Thymus (tissue), 14 donors: ENCODE measurements around the gene LRRC2. TPM values are rescaled to one million over a fixed set of nuclear protein-coding genes. Genes with fewer than 3 reads are reported as not detected.

ENCODE experiments used
- DNase-seq, 9 donors: peaks; one replicate each; pipeline ENCODE4 v3.0.0-alpha.2; 2013; ENCODE audit warnings: low spot score in 9 of 9, low read depth in 6 of 9, missing footprints in 1 of 9
- H3K27ac ChIP-seq, 2 donors: one replicate each; pipeline ENCODE4 v1.5.1; 2013; ENCODE audit warnings: control low read depth in 1 of 2, low read depth in 1 of 2, low read length in 1 of 2, mild to moderate bottlenecking in 1 of 2, moderate library complexity in 1 of 2
- H3K27me3 ChIP-seq, 2 donors: one replicate each; pipeline ENCODE4 v1.5.1; 2013; ENCODE audit warnings: low read length in 1 of 2; ENCODE audit not compliant: control insufficient read depth in 2 of 2, insufficient read depth in 1 of 2
- H3K36me3 ChIP-seq, 2 donors: one replicate each; pipeline ENCODE4 v1.5.1; 2013; ENCODE audit warnings: low read length in 1 of 2, mild to moderate bottlenecking in 1 of 2, moderate library complexity in 1 of 2; ENCODE audit not compliant: control insufficient read depth in 2 of 2, insufficient read depth in 2 of 2
- H3K4me1 ChIP-seq, 2 donors: one replicate each; pipeline ENCODE4 v1.5.1; 2013; ENCODE audit warnings: low read length in 2 of 2; ENCODE audit not compliant: control insufficient read depth in 2 of 2, insufficient read depth in 2 of 2
- H3K4me3 ChIP-seq, 2 donors: one replicate each; pipeline ENCODE4 v1.5.1; 2013; ENCODE audit warnings: low read length in 2 of 2, control low read depth in 1 of 2, mild to moderate bottlenecking in 1 of 2
- H3K9me3 ChIP-seq, 2 donors: one replicate each; pipeline ENCODE4 v1.5.1; 2013; ENCODE audit warnings: low read length in 1 of 2, mild to moderate bottlenecking in 1 of 2; ENCODE audit not compliant: control insufficient read depth in 2 of 2, insufficient read depth in 1 of 2
- WGBS: extraction: QIAGEN DNeasy Blood & Tissue Kit; methylation state at CpG from one replicate; pipeline ENCODE4 v1.1.7; 2013; 5-methylcytosine and 5-hydroxymethylcytosine counted together
- long read RNA-seq, 10 donors: transcript quantifications; one replicate each; lab custom pipeline, GENCODE V29; 2026
- polyA plus RNA-seq: library from polyadenylated mRNA; stranded (reverse); fragments of 200-250 nt; gene quantifications from one replicate; pipeline ENCODE4 v1.2.3, GENCODE V29; 2013
- total RNA-seq: library from RNA; stranded (reverse); fragments of 120-200 nt; gene quantifications from one replicate; pipeline ENCODE4 v1.2.4, GENCODE V29; 2013
- donor health status: healthy.

LRRC2 gene
- total RNA-seq, result 2.5 TPM
- 2.4 TPM for polyA plus RNA-seq
- long read RNA-seq, donor 1, result 0 reads
- long read RNA-seq, donor 2, full-length matches to known transcripts, result 2 of 32 reads
- long read RNA-seq, donor 2, partial matches to known transcripts, result 8 of 32 reads
- long read RNA-seq, donor 2, other reads (novel, unspliced or antisense), result 22 of 32 reads
- long read RNA-seq, donor 3, partial matches to known transcripts, result 6 of 6 reads
- long read RNA-seq, donor 3, other reads (novel, unspliced or antisense), result 0 of 6 reads
- long read RNA-seq, donor 4, full-length matches to known transcripts, result 2 of 2 reads
- long read RNA-seq, donor 4, partial matches to known transcripts, result 0 of 2 reads
- long read RNA-seq, donor 4, other reads (novel, unspliced or antisense), result 0 of 2 reads
- long read RNA-seq, donor 5, full-length matches to known transcripts, result 1 of 29 reads
- long read RNA-seq, donor 5, partial matches to known transcripts, result 28 of 29 reads
- long read RNA-seq, donor 5, other reads (novel, unspliced or antisense), result 0 of 29 reads
- long read RNA-seq, donor 6, partial matches to known transcripts, result 0 of 14 reads
- long read RNA-seq, donor 6, other reads (novel, unspliced or antisense), result 14 of 14 reads
- long read RNA-seq, donor 7, partial matches to known transcripts, result 39 of 39 reads
- long read RNA-seq, donor 7, other reads (novel, unspliced or antisense), result 0 of 39 reads
- long read RNA-seq, donor 8, partial matches to known transcripts, result 7 of 7 reads
- long read RNA-seq, donor 8, other reads (novel, unspliced or antisense), result 0 of 7 reads
- long read RNA-seq, donor 9, partial matches to known transcripts, result 5 of 5 reads
- long read RNA-seq, donor 9, other reads (novel, unspliced or antisense), result 0 of 5 reads
- long read RNA-seq, donor 10, full-length matches to known transcripts, result 1 of 1 reads
- long read RNA-seq, donor 10, partial matches to known transcripts, result 0 of 1 reads
- long read RNA-seq, donor 10, other reads (novel, unspliced or antisense), result 0 of 1 reads

GRCh38 chr3:46566040-46566641 lies at the start of gene LRRC2:
LRRC2 (minus strand) TSS chr3:46566302; CDS start chr3:46551591, 14,711 bp downstream.
- Histone ChIP-seq H3K27ac (peak within 1 kb of the TSS in 1 of 2 donors; percentile 39), H3K27me3 (peaks cover 3 to 27% of the 10 kb centered on the region in 2 donors), H3K4me3 (peak within 1 kb of the TSS; percentile 52 to 59), H3K36me3 (no peaks in the 10 kb centered on the region), H3K9me3 (peaks cover 0 to 5% of the 10 kb centered on the region in 2 donors), H3K4me1 (peaks cover 3 to 20% of the 10 kb centered on the region in 2 donors)
- 8% methylated on average over 39 of the region's 39 CpGs for WGBS
- DNase-seq, result peak in 2 of 9 donors; percentile 55 to 72

- 97% methylated on average over 9 of the region's 9 CpGs for WGBS
- Histone ChIP-seq H3K27ac (no peak overlapping the region), H3K36me3 (no peaks in the 10 kb centered on the region), H3K27me3 (peaks cover 2% of the 10 kb centered on the region in 2 donors), H3K9me3 (no peaks in the 10 kb centered on the region), H3K4me1 (peaks cover 0 to 7% of the 10 kb centered on the region in 2 donors), H3K4me3 (no peak overlapping the region)
- no peak for DNase-seq
Measured at GRCh38 chr3:46615050-46615775, 49.1 kb upstream of the LRRC2 start.

- H3K9me3 ChIP-seq, result no peaks in the 10 kb centered on the region
- H3K4me3 ChIP-seq, result no peak overlapping the region
- 96% methylated on average over 4 of the region's 4 CpGs for WGBS
Measured at GRCh38 chr3:46614431-46614830, 48.3 kb upstream of the LRRC2 start.

GRCh38 chr3:46613313-46614005 lies 47.4 kb upstream of the LRRC2 start:
- H3K27ac ChIP-seq, result no peak overlapping the region
- H3K4me3 ChIP-seq, result no peak overlapping the region
- peaks cover 0 to 7% of the 10 kb centered on the region in 2 donors for H3K4me1 ChIP-seq
- no peaks in the 10 kb centered on the region for H3K36me3 ChIP-seq
- 93% methylated on average over 10 of the region's 10 CpGs for WGBS
- no peak for DNase-seq
- H3K9me3 ChIP-seq, result no peaks in the 10 kb centered on the region
- H3K27me3 ChIP-seq, result no peaks in the 10 kb centered on the region

More at GRCh38 chr3:46614431-46614830, 48.3 kb upstream of the LRRC2 start:
- Histone ChIP-seq H3K27ac (no peak overlapping the region), H3K4me1 (peaks cover 0 to 7% of the 10 kb centered on the region in 2 donors), H3K27me3 (peaks cover 1% of the 10 kb centered on the region in 2 donors), H3K36me3 (no peaks in the 10 kb centered on the region)
- no peak for DNase-seq

GRCh38 chr3:46612324-46612723 lies 46.2 kb upstream of the LRRC2 start, which contains the start of gene FAM240A:
FAM240A (plus strand) TSS chr3:46612525; CDS start chr3:46612684, 159 bp downstream.
- H3K9me3 ChIP-seq, result no peaks in the 10 kb centered on the region
- 79% methylated on average over 9 of the region's 9 CpGs for whole genome bisulfite sequencing
- no peaks in the 10 kb centered on the region for H3K27me3 ChIP-seq
- H3K4me3 ChIP-seq, result no peak within 1 kb of the TSS
- H3K36me3 ChIP-seq, result no peaks in the 10 kb centered on the region
- no peak for DNase-seq
- peaks cover 0 to 7% of the 10 kb centered on the region in 2 donors for H3K4me1 ChIP-seq
- peak within 1 kb of the TSS; percentile 25 to 36 for H3K27ac ChIP-seq

- Histone ChIP-seq H3K27ac (no peak overlapping the region), H3K4me1 (peaks cover 0 to 7% of the 10 kb centered on the region in 2 donors), H3K27me3 (no peaks in the 10 kb centered on the region), H3K4me3 (no peak overlapping the region), H3K9me3 (no peaks in the 10 kb centered on the region), H3K36me3 (no peaks in the 10 kb centered on the region)
- 94% methylated on average over 12 of the region's 12 CpGs for WGBS
- no peak for DNase-seq
Measured at GRCh38 chr3:46609944-46610722, 44.0 kb upstream of the LRRC2 start.

- Histone ChIP-seq H3K36me3 (no peaks in the 10 kb centered on the region), H3K27me3 (no peaks in the 10 kb centered on the region), H3K27ac (no peak overlapping the region), H3K4me3 (no peak overlapping the region), H3K9me3 (no peaks in the 10 kb centered on the region), H3K4me1 (peaks cover 0 to 7% of the 10 kb centered on the region in 2 donors)
- 87% methylated on average over 5 of the region's 5 CpGs for WGBS
- no peak for DNase-seq
Measured at GRCh38 chr3:46609212-46609721, 43.2 kb upstream of the LRRC2 start.
